ENCODE data around the gene AUTS2.

AUTS2 gene

GRCh38 chr7:69772718-69773436 lies 174.6 kb downstream of the AUTS2 start:
- H3K36me3 ChIP-seq (ENCODE audit: insufficient read depth, low read length), result no peaks in the 10 kb centered on the region

DNA sequence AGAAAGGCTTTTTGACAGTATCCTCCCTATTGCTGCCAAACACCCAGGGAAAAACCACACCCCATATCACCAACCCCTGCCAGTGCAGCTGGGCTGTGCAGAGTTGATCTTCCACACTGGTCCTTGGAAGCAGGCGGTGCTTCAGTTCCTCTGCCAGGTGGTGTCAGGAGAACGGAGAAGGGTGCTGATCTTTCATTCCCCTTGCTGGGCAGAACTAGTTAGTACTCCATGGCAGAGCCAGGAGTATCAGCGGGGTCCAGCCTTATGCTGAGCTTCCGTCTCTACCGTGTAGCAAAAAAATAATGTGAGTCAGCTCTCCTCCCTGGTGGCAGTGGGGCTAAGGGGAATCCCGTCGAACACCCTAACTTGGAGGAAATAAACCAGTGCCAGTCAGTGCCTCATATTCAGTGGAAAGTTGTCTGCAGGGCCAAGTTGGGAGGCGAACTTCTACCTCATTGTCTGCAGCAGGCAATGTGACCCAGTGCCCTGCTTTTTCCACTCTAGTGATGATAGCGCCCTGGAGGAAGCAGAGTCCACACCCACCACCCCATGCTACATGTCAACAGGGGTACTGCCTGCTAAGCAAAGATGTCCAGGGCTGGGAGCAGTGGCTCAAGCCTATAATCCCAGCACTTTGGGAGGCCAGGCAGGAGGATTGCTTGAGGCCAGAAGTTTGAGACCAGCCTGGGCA lies 175.4 kb downstream of the AUTS2 start:
- H3F3A ChIP-seq (ENCODE audit: low read depth), result no peaks in the 10 kb centered on the region
- no peaks in the 10 kb centered on the region for H3K36me3 ChIP-seq (ENCODE audit: insufficient read depth, low read length)
- TF ChIP-seq CTCF (conservative IDR thresholded peaks at IDR 0.05; ENCODE audit: low read length), result no peak
- no peak overlapping the region for H3K4me3 ChIP-seq (ENCODE audit: low read length, poor library complexity, severe bottlenecking)
- H3K9me3 ChIP-seq (ENCODE audit: insufficient read depth, low read depth, low read length), result no peaks in the 10 kb centered on the region
- peaks cover 52% of the 10 kb centered on the region for H3K4me1 ChIP-seq (ENCODE audit: insufficient read depth, low read length, poor library complexity, severe bottlenecking)
- H3K4me2 ChIP-seq (ENCODE audit: low read depth, low read length, poor library complexity, severe bottlenecking), result no peak overlapping the region
- H3K27me3 ChIP-seq (ENCODE audit: insufficient read depth, low read length, poor library complexity, severe bottlenecking), result no peaks in the 10 kb centered on the region
- no peaks in the 10 kb centered on the region for H4K20me1 ChIP-seq (ENCODE audit: insufficient read depth, low read length, poor library complexity, severe bottlenecking)
- H2AFZ ChIP-seq (ENCODE audit: low read length), result no peak overlapping the region
- peaks cover 61% of the 10 kb centered on the region for H3K79me2 ChIP-seq (ENCODE audit: insufficient read depth, low read length)
- H3K9me2 ChIP-seq (replicated peaks; ENCODE audit: low read depth, low read length), result no peaks in the 10 kb centered on the region
- no peak overlapping the region for H3K9ac ChIP-seq (ENCODE audit: low read depth, low read length, poor library complexity, severe bottlenecking)

More at GRCh38 chr7:69772718-69773436, 174.6 kb downstream of the AUTS2 start:
- Histone ChIP-seq H3K79me2 (ENCODE audit: insufficient read depth, low read length) (peaks cover 63% of the 10 kb centered on the region), H2AFZ (ENCODE audit: low read length) (no peak overlapping the region), H3K9me2 (replicated peaks; ENCODE audit: low read depth, low read length) (no peaks in the 10 kb centered on the region), H3K4me2 (ENCODE audit: low read depth, low read length, poor library complexity, severe bottlenecking) (no peak overlapping the region), H3K27me3 (ENCODE audit: insufficient read depth, low read length, poor library complexity, severe bottlenecking) (no peaks in the 10 kb centered on the region), H3K4me1 (ENCODE audit: insufficient read depth, low read length, poor library complexity, severe bottlenecking) (peaks cover 54% of the 10 kb centered on the region), H3K4me3 (ENCODE audit: low read length, poor library complexity, severe bottlenecking) (no peak overlapping the region), H4K20me1 (ENCODE audit: insufficient read depth, low read length, poor library complexity, severe bottlenecking) (no peaks in the 10 kb centered on the region), H3F3A (ENCODE audit: low read depth) (no peaks in the 10 kb centered on the region), H3K9ac (ENCODE audit: low read depth, low read length, poor library complexity, severe bottlenecking) (no peak overlapping the region), H3K9me3 (ENCODE audit: insufficient read depth, low read depth, low read length) (no peaks in the 10 kb centered on the region)
- TF ChIP-seq EZH2phosphoT487 (IDR thresholded peaks at IDR 0.05; ENCODE audit: borderline replicate concordance) (no peak), CTCF (conservative IDR thresholded peaks at IDR 0.05; ENCODE audit: low read length) (no peak)

DNA sequence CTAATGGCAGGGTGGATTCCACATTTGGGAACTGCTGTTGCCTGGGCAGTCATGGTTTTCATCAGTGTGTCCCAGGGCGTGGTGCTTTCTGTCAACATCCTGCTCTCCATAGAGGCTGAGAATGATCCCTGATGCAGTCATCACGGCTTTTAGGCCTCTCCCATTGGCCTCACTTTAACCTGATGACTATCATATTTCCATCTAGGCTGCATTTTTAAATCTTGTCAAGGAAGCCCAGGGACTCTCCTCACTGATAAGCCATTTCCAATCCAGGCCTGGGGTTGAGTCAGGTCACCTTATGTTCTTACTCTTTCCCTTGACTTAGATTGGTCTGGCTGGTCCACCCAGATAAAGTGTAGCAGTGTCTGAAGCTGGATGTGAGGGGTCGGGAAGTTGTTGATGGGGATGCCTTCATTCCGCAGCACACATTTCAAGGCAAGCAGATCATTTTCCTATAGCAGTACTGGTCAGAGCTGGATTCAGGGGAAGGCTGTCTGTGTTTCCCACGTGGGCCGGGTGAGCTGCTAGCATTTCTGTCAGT lies 177.0 kb downstream of the AUTS2 start:
- peaks cover 52% of the 10 kb centered on the region for H3K79me2 ChIP-seq (ENCODE audit: insufficient read depth, low read length)
- no peaks in the 10 kb centered on the region for H3K9me3 ChIP-seq (ENCODE audit: insufficient read depth, low read depth, low read length)
- H3K36me3 ChIP-seq (ENCODE audit: insufficient read depth, low read length), result no peaks in the 10 kb centered on the region
- no peaks in the 10 kb centered on the region for H4K20me1 ChIP-seq (ENCODE audit: insufficient read depth, low read length, poor library complexity, severe bottlenecking)
- H2AFZ ChIP-seq (ENCODE audit: low read length), result no peak overlapping the region
- no peak overlapping the region for H3K9ac ChIP-seq (ENCODE audit: low read depth, low read length, poor library complexity, severe bottlenecking)
- TF ChIP-seq EZH2phosphoT487 (IDR thresholded peaks at IDR 0.05; ENCODE audit: borderline replicate concordance) (no peak), CTCF (conservative IDR thresholded peaks at IDR 0.05; ENCODE audit: low read length) (no peak)
- no peak overlapping the region for H3K4me2 ChIP-seq (ENCODE audit: low read depth, low read length, poor library complexity, severe bottlenecking)
- H3K4me3 ChIP-seq (ENCODE audit: low read length, poor library complexity, severe bottlenecking), result no peak overlapping the region
- H3F3A ChIP-seq (ENCODE audit: low read depth), result no peaks in the 10 kb centered on the region
- no peaks in the 10 kb centered on the region for H3K9me2 ChIP-seq (replicated peaks; ENCODE audit: low read depth, low read length)
- no peaks in the 10 kb centered on the region for H3K27me3 ChIP-seq (ENCODE audit: insufficient read depth, low read length, poor library complexity, severe bottlenecking)
- peaks cover 38% of the 10 kb centered on the region for H3K4me1 ChIP-seq (ENCODE audit: insufficient read depth, low read length, poor library complexity, severe bottlenecking)
